H9 (cell line): Measurements from ENCODE around the gene CASK. TPM values are rescaled to one million over a fixed set of nuclear protein-coding genes. Genes with fewer than 3 reads are reported as not detected.

Experiments
- DNase-seq: peaks from one replicate; pipeline ENCODE4 v3.0.0-alpha.2; 2017
- H2AFZ ChIP-seq: one replicate; pipeline ENCODE4 v1.6.1; 2013; ENCODE audit warnings: mild to moderate bottlenecking, low read length, control low read depth, moderate library complexity
- H2AK5ac ChIP-seq: 2 replicates; pipeline ENCODE4 v1.6.1; 2013; ENCODE audit warnings: low read length, control low read depth, mixed read lengths; ENCODE audit not compliant: insufficient read length
- H2BK120ac ChIP-seq: one replicate; pipeline ENCODE4 v1.6.1; 2013; ENCODE audit warnings: low read depth, mild to moderate bottlenecking, low read length, control low read depth, inconsistent platforms; ENCODE audit not compliant: poor library complexity, severe bottlenecking
- H2BK12ac ChIP-seq: 2 replicates; pipeline ENCODE4 v1.6.1; 2013; ENCODE audit warnings: low read length, control low read depth, mixed read lengths, low read depth; ENCODE audit not compliant: insufficient read length
- H2BK15ac ChIP-seq: 2 replicates; pipeline ENCODE4 v1.6.1; 2013; ENCODE audit warnings: low read depth, low read length, control low read depth
- H2BK20ac ChIP-seq: one replicate; pipeline ENCODE4 v1.6.1; 2013; ENCODE audit warnings: low read depth, mild to moderate bottlenecking, low read length, control low read depth, inconsistent platforms; ENCODE audit not compliant: poor library complexity, severe bottlenecking
- H2BK5ac ChIP-seq: 2 replicates; pipeline ENCODE4 v1.6.1; 2013; ENCODE audit warnings: low read length, control low read depth, mixed read lengths; ENCODE audit not compliant: insufficient read length
- H3K14ac ChIP-seq: 2 replicates; pipeline ENCODE4 v1.6.1; 2013; ENCODE audit warnings: low read length, control low read depth; ENCODE audit not compliant: insufficient read depth
- H3K18ac ChIP-seq: 2 replicates; pipeline ENCODE4 v1.6.1; 2013; ENCODE audit warnings: low read depth, mild to moderate bottlenecking, mixed read lengths, low read length, control low read depth; ENCODE audit not compliant: insufficient read length
- H3K23ac ChIP-seq: 2 replicates; pipeline ENCODE4 v1.6.1; 2013; ENCODE audit warnings: low read length, control low read depth, mixed read lengths, low read depth; ENCODE audit not compliant: insufficient read length
- H3K23me2 ChIP-seq: 2 replicates; pipeline ENCODE4 v1.6.1; 2013; ENCODE audit warnings: low read depth, mild to moderate bottlenecking, mixed read lengths, low read length, control low read depth; ENCODE audit not compliant: insufficient read length, poor library complexity, severe bottlenecking
- H3K27ac ChIP-seq: 2 replicates; pipeline ENCODE4 v1.5.1; 2013; ENCODE audit warnings: low read length, control low read depth, mixed read lengths, low read depth; ENCODE audit not compliant: insufficient read length
- H3K27me3 ChIP-seq: 2 replicates; pipeline ENCODE4 v1.6.1; 2013; ENCODE audit warnings: low read length, control low read depth, inconsistent platforms; ENCODE audit not compliant: insufficient read depth
- H3K4ac ChIP-seq: 2 replicates; pipeline ENCODE4 v1.6.1; 2013; ENCODE audit warnings: low read depth, mild to moderate bottlenecking, control low read depth, inconsistent platforms, low read length, moderate library complexity
- H3K4me1 ChIP-seq: 2 replicates; pipeline ENCODE4 v1.6.1; 2013; ENCODE audit warnings: low read length, control low read depth, inconsistent platforms; ENCODE audit not compliant: insufficient read depth
- H3K4me2 ChIP-seq: 2 replicates; pipeline ENCODE4 v1.6.1; 2013; ENCODE audit warnings: low read length, control low read depth, mixed read lengths; ENCODE audit not compliant: insufficient read length, insufficient read depth
- H3K56ac ChIP-seq: 2 replicates; pipeline ENCODE4 v1.6.1; 2013; ENCODE audit warnings: low read depth, mild to moderate bottlenecking, mixed read lengths, low read length, control low read depth; ENCODE audit not compliant: insufficient read length
- H3K79me1 ChIP-seq: 2 replicates; pipeline ENCODE4 v1.6.1; 2013; ENCODE audit warnings: low read depth, mild to moderate bottlenecking, moderate library complexity, low read length, control low read depth, inconsistent platforms; ENCODE audit not compliant: insufficient read depth, poor library complexity, severe bottlenecking
- H3K79me2 ChIP-seq: 2 replicates; pipeline ENCODE4 v1.6.1; 2013; ENCODE audit warnings: low read length, control low read depth, inconsistent platforms; ENCODE audit not compliant: insufficient read depth
- H3K9ac ChIP-seq: 2 replicates; pipeline ENCODE4 v1.6.1; 2013; ENCODE audit warnings: low read length, control low read depth, mixed read lengths; ENCODE audit not compliant: insufficient read length; ENCODE audit errors: extremely low read depth
- H3K9me3 ChIP-seq: one replicate; pipeline ENCODE4 v1.6.1; 2013; ENCODE audit warnings: low read depth, low read length, inconsistent platforms; ENCODE audit not compliant: control insufficient read depth
- H3T11ph ChIP-seq: one replicate; pipeline ENCODE4 v1.6.1; 2013; ENCODE audit warnings: mild to moderate bottlenecking, low read length, control low read depth, inconsistent platforms
- H4K20me1 ChIP-seq: one replicate; pipeline ENCODE4 v1.6.1; 2013; ENCODE audit not compliant: control insufficient read depth, insufficient read length, insufficient read depth
- H4K5ac ChIP-seq: 2 replicates; pipeline ENCODE4 v1.6.1; 2013; ENCODE audit warnings: low read depth, mild to moderate bottlenecking, mixed read lengths, low read length, control low read depth; ENCODE audit not compliant: insufficient read length
- H4K8ac ChIP-seq: replicated peaks from 2 replicates; pipeline ENCODE4 v1.6.1; 2013; ENCODE audit warnings: low read length, control low read depth, mixed read lengths, low read depth; ENCODE audit not compliant: insufficient read length
- H4K91ac ChIP-seq: 2 replicates; pipeline ENCODE4 v1.6.1; 2013; ENCODE audit warnings: low read depth, mild to moderate bottlenecking, moderate library complexity, mixed read lengths, low read length, control low read depth; ENCODE audit not compliant: insufficient read length
- H3K27ac Mint-ChIP-seq, 3 experiments: 2 replicates in 2 of 3; 3 replicates in 1 of 3; pipeline ENCODE4 v1.8.0; 2020 to 2021; ENCODE audit warnings: mixed read lengths in 3 of 3, mild to moderate bottlenecking in 1 of 3, moderate library complexity in 1 of 3
- H3K27me3 Mint-ChIP-seq: 2 replicates; pipeline ENCODE4 v1.8.0; 2021; ENCODE audit warnings: low read depth, mild to moderate bottlenecking, moderate library complexity, mixed read lengths
- H3K36me3 Mint-ChIP-seq, 3 experiments: 2 replicates in 2 of 3; 3 replicates in 1 of 3; pipeline ENCODE4 v1.8.0; 2020 to 2021; ENCODE audit warnings: low read depth in 3 of 3, mixed read lengths in 3 of 3; ENCODE audit not compliant: insufficient read depth in 1 of 3
- H3K4me1 Mint-ChIP-seq, 2 experiments: 2 replicates each; pipeline ENCODE4 v1.8.0; 2020; ENCODE audit warnings: mixed read lengths in 2 of 2
- H3K4me3 Mint-ChIP-seq, 2 experiments: 2 replicates in 1 of 2; 3 replicates in 1 of 2; pipeline ENCODE4 v1.8.0; 2020 to 2021; ENCODE audit warnings: mild to moderate bottlenecking in 2 of 2, mixed read lengths in 2 of 2, moderate library complexity in 1 of 2
- H3K9me3 Mint-ChIP-seq, 2 experiments: 2 replicates in 1 of 2; 3 replicates in 1 of 2; pipeline ENCODE4 v1.8.0; 2020; ENCODE audit warnings: mild to moderate bottlenecking in 2 of 2, mixed read lengths in 2 of 2, moderate library complexity in 1 of 2
- WGBS: extraction: QIAGEN DNeasy Blood & Tissue Kit; methylation state at CpG from one replicate; pipeline ENCODE4 v1.1.7; 2013; ENCODE audit warnings: missing lambda C conversion rate, low lambda C conversion rate, mixed read lengths; ENCODE audit not compliant: insufficient read length; ENCODE audit errors: extremely low coverage; 5-methylcytosine and 5-hydroxymethylcytosine counted together
- total RNA-seq: library from RNA; stranded (reverse); gene quantifications from 2 replicates; pipeline ENCODE4 v1.2.1, GENCODE V29; 2021
- TF ChIP-seq, protein P1 (sequence below): fragments of 200-600 bp; sonication (generic); conservative IDR thresholded peaks from 3 replicates; pipeline ENCODE4 v1.8.0; 2021; ENCODE audit warnings: antibody characterized with exemption, mild to moderate bottlenecking

The CASK gene
- total RNA-seq, 1 experiment from 2014 or later = 44.1 TPM

DNA sequence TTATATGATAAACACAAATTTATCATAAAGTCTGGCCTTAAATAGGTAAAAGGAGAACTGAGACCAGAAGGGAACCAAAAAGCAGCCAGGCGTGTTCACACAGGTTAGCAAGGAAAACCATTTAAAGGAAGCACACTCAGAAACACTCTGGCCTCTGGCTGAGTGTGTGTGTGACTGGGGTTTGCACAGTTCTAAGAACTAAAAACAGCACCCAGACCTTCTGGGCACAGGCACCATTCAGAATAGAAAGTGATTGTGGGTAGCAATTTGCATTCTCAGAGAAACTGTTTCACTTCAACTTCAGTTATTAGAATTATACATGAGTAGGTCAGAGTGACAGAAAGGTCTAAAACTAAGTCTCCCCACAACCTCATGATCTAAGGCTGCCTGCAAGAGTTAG, 189.4 kb downstream of the CASK start:
- Mint-ChIP-seq H3K9me3 (peaks cover 35% of the 10 kb centered on the region in 2 experiments), H3K36me3 (peaks cover 0 to 7% (median 0%) of the 10 kb centered on the region in 3 experiments; a peak in 2 of 7 replicates), H3K27ac (no peak overlapping the region; a peak in 1 of 7 replicates), H3K4me1 (peaks cover 8 to 13% of the 10 kb centered on the region in 2 experiments; a peak in 3 of 4 replicates), H3K27me3 (no peaks in the 10 kb centered on the region), H3K4me3 (no peak overlapping the region)
- Histone ChIP-seq H3K4ac (no peak overlapping the region), H2BK20ac (no peak overlapping the region), H2AFZ (no peak overlapping the region), H3K27me3 (no peaks in the 10 kb centered on the region), H4K5ac (no peak overlapping the region), H2BK120ac (no peak overlapping the region), H2AK5ac (no peak overlapping the region), H2BK12ac (no peak overlapping the region), H3K79me1 (no peaks in the 10 kb centered on the region), H2BK15ac (no peak overlapping the region), H3K4me1 (no peaks in the 10 kb centered on the region; the same call in 1 of the 2 replicates), H3K23ac (no peak overlapping the region), H3K4me2 (no peak overlapping the region), H3K14ac (no peak overlapping the region), H4K91ac (no peak overlapping the region), H2BK5ac (no peak overlapping the region), H3K79me2 (no peaks in the 10 kb centered on the region), H4K20me1 (no peaks in the 10 kb centered on the region), H3K9me3 (no peaks in the 10 kb centered on the region), H3K23me2 (no peaks in the 10 kb centered on the region), H3K27ac (no peak overlapping the region), H4K8ac (no peak overlapping the region), H3K56ac (no peak overlapping the region), H3K9ac (no peak overlapping the region), H3T11ph (no peak overlapping the region), H3K18ac (no peak overlapping the region)
- DNase-seq = no peak
- no CpG with 5 or more reads among the region's 1 CpG for WGBS
- TF ChIP-seq, protein P1, sequence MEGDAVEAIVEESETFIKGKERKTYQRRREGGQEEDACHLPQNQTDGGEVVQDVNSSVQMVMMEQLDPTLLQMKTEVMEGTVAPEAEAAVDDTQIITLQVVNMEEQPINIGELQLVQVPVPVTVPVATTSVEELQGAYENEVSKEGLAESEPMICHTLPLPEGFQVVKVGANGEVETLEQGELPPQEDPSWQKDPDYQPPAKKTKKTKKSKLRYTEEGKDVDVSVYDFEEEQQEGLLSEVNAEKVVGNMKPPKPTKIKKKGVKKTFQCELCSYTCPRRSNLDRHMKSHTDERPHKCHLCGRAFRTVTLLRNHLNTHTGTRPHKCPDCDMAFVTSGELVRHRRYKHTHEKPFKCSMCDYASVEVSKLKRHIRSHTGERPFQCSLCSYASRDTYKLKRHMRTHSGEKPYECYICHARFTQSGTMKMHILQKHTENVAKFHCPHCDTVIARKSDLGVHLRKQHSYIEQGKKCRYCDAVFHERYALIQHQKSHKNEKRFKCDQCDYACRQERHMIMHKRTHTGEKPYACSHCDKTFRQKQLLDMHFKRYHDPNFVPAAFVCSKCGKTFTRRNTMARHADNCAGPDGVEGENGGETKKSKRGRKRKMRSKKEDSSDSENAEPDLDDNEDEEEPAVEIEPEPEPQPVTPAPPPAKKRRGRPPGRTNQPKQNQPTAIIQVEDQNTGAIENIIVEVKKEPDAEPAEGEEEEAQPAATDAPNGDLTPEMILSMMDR = no peak
